D341Med (cell line): ENCODE data around the gene ACOT12.

Experiments
- DNase-seq: peaks from one replicate; pipeline ENCODE4 v3.0.0; 2012; ENCODE audit warnings: low spot score

ACOT12 gene

DNA sequence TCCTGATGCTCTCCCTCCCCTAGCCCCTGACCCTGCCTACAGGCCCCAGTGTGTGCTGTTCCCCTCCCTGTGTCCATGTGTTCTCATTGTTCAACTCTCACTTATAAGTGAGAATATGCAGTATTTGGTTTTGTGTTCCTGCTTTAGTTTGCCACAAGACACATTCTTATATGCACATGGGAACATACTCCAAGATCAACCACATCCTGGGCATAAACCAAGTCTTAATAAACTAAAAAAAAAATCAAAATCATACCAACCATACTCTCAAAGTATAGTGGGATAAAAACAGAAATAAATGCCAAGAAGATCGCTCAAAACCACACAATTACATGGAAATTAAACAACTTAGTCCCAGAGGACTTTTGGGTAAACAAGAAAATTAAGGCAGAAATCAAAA, 103.8 kb downstream of the ACOT12 start:
- DNase-seq, result no peak

GRCh38 chr5:81288021-81288433, 105.9 kb downstream of the ACOT12 start:
- no peak for DNase-seq

GRCh38 chr5:81286059-81286617, 107.8 kb downstream of the ACOT12 start:
- DNase-seq, result no peak

- DNase-seq, result no peak
Measured at GRCh38 chr5:81283976-81284375, 110.0 kb downstream of the ACOT12 start.
